Germinal center (tissue), 1 donor: ENCODE measurements around the gene EEF1B2.
A peak's percentile ranks its signal among the peaks of the same experiment; 100 is the strongest.
"Not testable (repeated sequence)": the region's sequence is repeated elsewhere in the genome, so short reads cannot be mapped to it uniquely, and the experiment has no call there.

Experiments used
- DNase-seq: peaks from one replicate; pipeline ENCODE4 v3.0.0; 2012; ENCODE audit warnings: mixed read lengths, low spot score

Gene EEF1B2

GRCh38 chr2:206164261-206164862 lies 4.7 kb downstream of the EEF1B2 start:
- peak; percentile 10 for DNase-seq

GRCh38 chr2:206168230-206168629 lies 8.5 kb downstream of the EEF1B2 start:
- not testable (repeated sequence) for DNase-seq

GRCh38 chr2:206171624-206172397 lies 12.1 kb downstream of the EEF1B2 start:
- not testable (repeated sequence) for DNase-seq

GRCh38 chr2:206173147-206173546 lies 13.5 kb downstream of the EEF1B2 start:
- DNase-seq, result no peak

- no peak for DNase-seq
Measured at GRCh38 chr2:206176121-206176520, 16.4 kb downstream of the EEF1B2 start.

GRCh38 chr2:206176901-206177300 lies 17.2 kb downstream of the EEF1B2 start:
- no peak for DNase-seq

- DNase-seq, result not testable (repeated sequence)
Measured at GRCh38 chr2:206181526-206181925, 21.8 kb downstream of the EEF1B2 start.

- DNase-seq, result no peak
Measured at GRCh38 chr2:206189691-206190090, 30.0 kb downstream of the EEF1B2 start.

- DNase-seq, result no peak
Measured at GRCh38 chr2:206190111-206190510, 30.4 kb downstream of the EEF1B2 start.

- no peak for DNase-seq
Measured at GRCh38 chr2:206190689-206191088, 31.0 kb downstream of the EEF1B2 start.

- no peak for DNase-seq
Measured at GRCh38 chr2:206192157-206192556, 32.5 kb downstream of the EEF1B2 start.

GRCh38 chr2:206193671-206194357 lies 34.1 kb downstream of the EEF1B2 start:
- no peak for DNase-seq

- DNase-seq, result no peak
Measured at GRCh38 chr2:206198677-206199076, 39.0 kb downstream of the EEF1B2 start.

- no peak for DNase-seq
Measured at GRCh38 chr2:206201075-206201848, 41.6 kb downstream of the EEF1B2 start.

- DNase-seq, result no peak
Measured at GRCh38 chr2:206202446-206202845, 42.8 kb downstream of the EEF1B2 start.

- no peak for DNase-seq
Measured at GRCh38 chr2:206203331-206203730, 43.6 kb downstream of the EEF1B2 start.

- DNase-seq, result no peak
Measured at GRCh38 chr2:206204710-206205109, 45.0 kb downstream of the EEF1B2 start.

- DNase-seq, result not testable (repeated sequence)
Measured at GRCh38 chr2:206207316-206207715, 47.6 kb downstream of the EEF1B2 start.

GRCh38 chr2:206208900-206209299 lies 49.2 kb downstream of the EEF1B2 start:
- no peak for DNase-seq

- no peak for DNase-seq
Measured at GRCh38 chr2:206211657-206212255, 52.1 kb downstream of the EEF1B2 start.
